GM10847 (cell line): ENCODE data around the gene HAX1.

Experiments used
- POLR2A ChIP-seq: IDR thresholded peaks from 2 replicates; pipeline ENCODE4 v1.6.1; 2011; ENCODE audit not compliant: insufficient read length; ENCODE audit errors: extremely low read depth

Gene HAX1

DNA sequence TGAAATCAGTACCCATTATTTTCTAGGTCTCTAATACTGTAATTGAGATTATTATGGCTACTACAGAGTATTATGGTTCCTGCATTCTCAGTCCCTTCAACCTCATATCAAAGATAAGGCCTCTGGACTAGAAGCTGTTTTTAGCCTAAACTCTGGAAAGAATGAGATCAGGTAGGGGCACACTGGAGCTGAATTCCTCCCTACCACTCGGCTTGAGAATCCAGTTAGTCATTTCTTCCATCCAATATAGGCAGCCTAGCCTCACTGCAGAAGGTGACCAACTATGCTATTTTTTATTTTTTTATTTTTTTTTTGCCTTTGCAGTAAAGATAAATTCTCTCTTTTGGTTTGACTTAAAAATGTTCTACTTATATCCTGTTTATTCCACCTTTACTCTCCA, 8.0 kb upstream of the HAX1 start:
- TF ChIP-seq POLR2A, result no peak

DNA sequence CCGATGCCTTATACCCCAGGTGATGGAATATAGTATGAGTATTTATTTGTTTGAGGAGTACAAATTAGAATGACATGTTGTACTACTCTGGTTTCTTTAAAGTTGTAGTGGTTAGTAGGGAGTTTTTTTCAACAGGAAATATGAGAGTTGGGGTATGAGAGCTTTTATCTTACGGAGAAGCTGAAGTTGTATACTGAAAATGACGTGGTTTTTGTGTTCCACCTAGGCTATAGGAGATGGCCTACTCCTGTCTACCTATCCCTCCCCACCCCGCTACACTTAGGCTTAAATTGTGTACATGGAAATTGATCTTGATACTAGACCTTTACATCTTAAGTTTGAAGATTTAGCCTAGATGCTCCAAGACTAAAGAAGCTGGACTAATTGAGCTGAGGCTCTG, 6.8 kb upstream of the HAX1 start:
- no peak for TF ChIP-seq POLR2A

DNA sequence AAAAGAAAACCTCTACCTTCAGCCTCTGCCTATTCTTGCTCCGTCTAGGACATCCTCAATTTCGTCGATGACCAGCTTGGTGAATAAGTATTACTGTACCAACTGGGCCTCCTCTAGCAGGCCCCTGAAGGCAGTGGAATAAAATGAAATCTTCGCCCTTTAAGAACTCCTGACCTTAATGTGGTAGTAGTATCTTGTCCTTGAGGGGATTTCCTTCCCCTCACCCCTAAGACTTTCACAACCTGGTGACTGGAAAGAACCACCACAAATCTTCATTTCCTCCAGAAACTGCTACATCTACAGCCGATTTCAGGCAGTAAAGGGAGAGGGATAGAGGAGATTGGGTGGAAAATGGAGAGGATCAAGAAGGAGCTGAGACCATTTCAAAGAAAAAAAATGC, 1.6 kb upstream of the HAX1 start:
- TF ChIP-seq POLR2A, result no peak

DNA sequence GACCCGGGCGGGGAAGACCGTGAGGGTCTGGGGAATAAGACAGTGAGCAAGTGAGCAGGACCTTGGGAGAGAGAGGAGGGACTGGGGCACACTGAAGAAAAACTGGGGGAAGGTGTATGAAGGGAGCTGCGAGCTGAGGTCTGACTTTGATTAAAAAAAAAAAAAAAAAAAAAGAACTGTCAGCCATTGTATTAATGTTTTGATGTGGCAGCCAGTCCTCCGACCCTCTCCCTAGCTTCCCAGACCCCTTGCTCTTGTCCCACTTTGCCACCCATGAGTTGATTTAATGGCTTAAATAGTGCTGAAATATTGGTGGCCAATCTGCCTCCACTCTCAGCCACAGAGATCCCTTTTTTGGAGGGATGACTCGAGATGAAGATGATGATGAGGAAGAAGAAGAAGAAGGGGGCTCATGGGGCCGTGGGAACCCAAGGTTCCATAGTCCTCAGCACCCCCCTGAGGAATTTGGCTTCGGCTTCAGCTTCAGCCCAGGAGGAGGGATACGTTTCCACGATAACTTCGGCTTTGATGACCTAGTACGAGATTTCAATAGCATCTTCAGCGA, 652 bp downstream of the HAX1 start:
- TF ChIP-seq POLR2A, result no peak

DNA sequence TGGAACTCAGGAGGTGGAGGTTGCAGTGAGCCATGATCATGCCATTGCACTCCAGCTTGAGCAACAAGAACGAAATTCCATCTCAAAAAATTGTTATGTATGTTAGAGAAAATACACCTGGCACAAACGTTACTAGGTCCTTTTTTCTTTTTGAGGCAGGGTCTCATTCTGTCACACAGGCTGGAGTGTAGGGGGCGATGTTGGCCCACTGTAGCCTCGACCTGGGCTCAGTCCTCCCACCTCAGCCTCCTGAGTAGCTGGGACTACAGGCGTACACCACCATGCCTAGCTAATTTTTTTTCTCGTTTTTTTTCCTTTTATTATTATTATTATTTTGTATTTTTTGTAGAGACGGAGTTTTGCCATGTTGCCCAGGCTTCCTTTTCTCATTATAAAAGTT, 4.4 kb downstream of the HAX1 start:
- no peak for TF ChIP-seq POLR2A

DNA sequence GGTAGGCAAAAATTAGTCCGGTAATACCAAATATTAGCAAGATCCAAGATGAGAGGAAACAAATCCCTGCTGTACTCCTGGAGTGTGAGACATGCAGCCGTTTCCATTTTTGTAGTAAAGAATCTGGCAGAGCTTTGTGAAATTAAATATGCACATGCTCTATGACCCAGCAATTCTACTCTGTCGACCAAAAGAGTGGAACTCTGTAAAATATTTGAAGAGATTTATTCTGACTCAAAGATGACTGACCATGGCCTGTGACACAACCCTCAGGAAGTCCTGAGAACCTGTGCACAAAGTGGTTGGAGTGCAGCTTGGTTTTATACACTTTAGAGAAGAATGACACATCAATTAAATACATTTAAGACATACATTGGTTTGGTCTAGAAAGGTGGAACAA, 16.2 kb downstream of the HAX1 start:
- no peak for TF ChIP-seq POLR2A

DNA sequence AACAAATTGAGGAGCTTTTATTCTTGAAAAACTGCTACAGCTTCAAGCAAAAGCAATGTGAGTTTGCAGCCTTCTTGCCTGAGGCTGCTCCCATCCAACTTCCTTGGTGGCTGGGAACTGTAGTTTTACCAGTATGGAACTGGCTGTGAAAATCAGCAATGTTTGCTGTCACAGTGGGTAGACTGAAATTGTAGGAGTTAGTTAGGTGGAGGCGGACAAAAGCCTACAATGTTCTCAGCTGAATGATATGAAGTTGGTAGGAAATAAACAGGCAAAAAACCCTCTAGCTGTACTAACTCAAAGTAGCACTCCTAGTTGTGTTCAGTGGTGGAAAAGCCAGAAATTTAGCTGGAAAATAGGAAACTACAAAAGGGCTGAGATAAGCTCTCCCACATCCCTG, 18.5 kb downstream of the HAX1 start:
- TF ChIP-seq POLR2A, result no peak

DNA sequence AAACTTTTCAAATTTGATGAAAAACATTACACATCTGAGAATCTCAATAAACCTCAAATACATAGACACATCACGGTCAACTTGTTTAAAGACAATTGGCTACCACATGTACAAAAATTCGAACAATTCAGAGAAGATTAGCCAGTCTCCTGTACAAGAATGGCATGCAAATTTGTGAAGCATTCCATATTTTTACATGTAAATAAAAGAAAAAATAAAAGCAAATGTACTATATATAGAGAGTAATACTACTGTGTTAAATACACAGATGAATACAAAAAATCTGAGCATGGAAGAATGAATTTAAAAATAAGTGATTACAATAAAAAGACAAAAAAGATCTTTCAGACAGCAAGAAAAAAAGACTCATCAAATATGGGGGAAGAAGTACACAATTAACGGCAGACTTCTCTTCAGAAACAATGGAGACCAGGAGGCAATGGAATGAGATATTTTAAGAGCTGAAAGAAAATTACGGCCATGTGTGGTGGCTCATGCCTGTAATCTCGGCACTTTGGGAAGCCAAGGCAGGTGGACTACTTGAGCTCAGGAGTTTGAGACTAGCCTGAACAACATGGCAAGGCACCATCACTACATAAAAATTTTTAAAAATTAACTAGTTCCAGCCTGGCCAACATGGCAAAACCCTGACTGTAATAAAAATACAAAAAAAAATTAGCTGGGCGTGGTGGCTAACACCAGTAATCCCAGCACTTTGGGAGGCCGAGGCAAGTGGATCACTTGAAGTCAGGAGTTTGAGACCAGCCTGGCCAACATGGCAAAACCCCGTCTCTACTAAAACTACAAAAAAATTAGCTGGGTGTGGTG, 23.2 kb downstream of the HAX1 start:
- TF ChIP-seq POLR2A, result no peak

DNA sequence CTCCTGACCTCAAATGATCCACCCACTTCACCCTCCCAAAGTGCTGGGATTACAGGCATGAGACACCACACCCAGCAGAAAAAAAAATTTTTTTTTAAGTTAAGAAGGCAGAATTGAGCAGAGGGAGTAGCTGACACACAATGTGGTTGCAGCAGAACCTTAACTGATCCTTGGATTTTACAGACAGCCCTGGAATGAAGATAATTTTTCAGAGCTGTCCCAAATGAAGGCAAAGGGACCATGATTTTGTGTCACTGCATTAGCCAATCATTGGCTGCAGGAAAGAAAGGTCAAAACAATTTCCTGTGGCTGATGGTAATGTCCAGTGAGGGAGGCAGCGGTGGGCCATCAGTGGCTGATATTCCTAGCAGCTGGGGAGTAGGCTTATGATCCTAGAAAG, 29.2 kb downstream of the HAX1 start:
- TF ChIP-seq POLR2A, result no peak

DNA sequence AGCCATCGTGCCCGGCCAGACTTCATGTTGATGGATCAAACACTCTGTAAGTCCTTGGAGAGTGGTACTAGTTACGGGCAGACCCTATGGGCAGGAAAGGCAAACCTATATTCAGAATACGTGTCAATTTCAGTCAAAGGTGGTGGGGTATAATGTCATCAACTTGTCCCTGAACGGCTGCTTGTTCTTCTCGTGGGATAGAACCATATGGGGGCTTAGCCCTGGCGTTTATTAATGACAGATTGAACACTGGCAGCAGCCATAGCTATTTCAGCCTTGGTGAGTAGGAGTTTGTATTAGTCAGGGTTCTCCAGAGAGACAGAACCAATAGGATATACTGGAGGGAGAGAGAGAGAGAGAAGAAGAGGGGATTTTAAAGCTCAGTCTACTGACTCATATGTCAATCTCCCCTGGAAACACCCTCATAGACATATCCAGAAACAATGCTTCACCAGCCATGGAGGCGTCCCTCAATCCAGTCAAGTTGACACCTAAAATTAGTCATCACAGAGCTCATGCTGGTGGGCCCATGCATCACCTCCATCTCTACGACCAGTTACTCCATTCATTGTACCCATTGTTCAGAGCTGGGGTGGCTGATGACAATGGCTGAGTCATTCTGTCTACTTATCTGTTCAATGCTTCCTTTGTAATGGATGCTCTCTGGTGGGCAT, 32.4 kb downstream of the HAX1 start:
- TF ChIP-seq POLR2A, result no peak

DNA sequence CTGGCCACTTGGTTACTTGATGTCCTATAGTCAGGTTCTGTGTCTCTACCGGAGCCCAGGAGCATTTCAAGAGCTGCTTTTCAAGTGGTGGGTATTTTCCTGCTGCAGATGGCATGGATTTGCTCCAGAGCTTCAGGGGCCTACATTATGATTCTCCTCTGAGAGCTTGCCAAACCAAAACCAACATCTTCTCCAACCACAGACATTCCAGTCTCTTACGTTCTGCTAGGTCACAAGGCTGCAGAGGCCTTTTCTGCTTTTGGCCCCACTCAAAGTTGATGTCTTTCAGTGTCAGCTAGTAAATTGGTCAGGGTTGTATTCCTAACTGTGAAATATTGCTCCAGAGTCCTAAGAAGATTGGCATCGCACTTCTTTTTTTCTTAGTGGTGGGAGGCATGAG, 33.7 kb downstream of the HAX1 start:
- TF ChIP-seq POLR2A, result no peak

DNA sequence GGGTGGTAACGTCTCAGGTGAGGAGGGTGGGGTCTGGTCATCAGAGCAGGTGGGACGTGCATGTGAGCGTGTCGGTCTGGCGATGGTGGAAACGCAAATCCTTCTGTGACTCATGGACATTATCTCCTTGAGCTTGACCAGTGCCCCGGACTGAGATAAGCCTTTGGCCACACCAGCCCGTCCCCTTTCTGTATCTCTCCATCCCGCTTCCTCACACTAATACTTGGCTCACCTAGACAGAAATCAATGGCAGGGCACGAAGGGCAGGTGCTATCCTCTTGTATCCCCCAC, 40.6 kb downstream of the HAX1 start:
- no peak for TF ChIP-seq POLR2A

DNA sequence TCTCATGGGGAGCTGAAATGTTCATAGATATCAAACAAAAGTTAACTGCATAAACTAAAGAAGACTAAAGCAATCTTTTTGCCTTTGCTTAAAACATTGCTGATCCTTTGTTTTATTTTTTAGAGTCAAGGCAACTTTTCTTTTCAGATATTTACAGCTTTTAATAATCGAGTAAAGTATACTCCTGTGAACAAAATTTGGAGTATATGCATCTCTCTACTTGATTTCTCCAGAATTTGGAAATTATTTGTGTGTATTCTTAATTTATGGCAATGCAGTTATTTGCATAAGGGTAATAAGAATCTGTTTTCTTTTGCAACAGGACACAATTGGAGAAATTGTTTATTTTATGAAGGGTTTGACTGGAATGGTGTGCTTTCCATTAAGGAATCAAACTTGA, 44.3 kb downstream of the HAX1 start:
- TF ChIP-seq POLR2A, result no peak

DNA sequence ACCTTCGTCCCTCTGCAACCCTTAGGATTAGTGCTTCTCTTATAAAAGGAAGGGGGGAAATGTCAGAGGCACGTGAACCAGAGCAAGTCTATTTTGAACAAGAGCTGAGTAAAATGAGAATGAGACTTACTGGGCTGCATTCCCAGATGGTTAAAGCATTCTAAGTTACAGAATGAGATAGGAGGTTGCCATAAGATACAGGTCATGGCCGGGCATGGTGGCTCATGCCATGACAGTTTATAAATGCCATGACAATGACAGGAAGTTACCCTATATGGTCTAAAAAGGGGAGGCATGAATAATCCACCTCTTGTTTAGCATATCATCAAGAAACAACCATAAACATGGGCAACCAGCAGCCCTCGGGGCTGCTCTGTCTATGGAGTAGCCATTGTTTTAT, 46.0 kb downstream of the HAX1 start:
- no peak for TF ChIP-seq POLR2A

DNA sequence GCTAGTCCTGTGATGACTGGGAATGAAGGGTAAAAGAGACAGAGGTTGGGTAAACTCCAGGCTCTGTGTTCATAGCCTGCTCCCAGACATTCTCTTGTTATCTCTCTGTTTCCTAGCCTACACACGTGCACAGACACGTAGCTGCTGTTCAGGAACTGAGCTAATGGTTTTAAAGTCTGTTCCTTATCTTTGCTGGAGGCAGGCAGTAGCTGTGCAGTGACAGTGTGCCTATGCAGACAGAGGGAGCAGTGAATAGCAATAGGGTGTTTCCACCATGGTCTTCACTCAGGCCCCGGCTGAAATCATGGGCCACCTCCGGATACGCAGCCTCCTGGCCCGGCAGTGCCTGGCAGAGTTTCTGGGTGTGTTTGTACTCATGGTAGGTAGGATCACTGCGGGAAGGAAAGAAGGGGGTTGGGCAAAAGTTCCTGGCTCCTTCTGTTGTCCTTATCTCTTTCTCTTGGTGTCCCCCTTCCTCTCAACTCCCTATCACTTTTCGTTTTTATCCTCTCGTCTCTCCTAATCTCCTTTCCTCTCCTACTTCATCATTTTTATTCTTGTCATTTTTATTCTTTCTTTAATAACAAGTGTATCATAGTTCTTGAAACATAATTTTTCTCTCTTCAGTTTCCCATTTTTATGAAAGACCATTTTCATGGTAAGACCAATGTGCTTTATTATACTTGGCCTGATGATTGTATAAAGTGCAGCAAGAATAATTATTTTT, 48.6 kb downstream of the HAX1 start, which contains the start of gene AQP10:
Gene AQP10 (plus strand): TSS at position 212 of the 727 bp plus-strand sequence. CDS start 63 bp downstream, at position 275.
- TF ChIP-seq POLR2A, result no peak

DNA sequence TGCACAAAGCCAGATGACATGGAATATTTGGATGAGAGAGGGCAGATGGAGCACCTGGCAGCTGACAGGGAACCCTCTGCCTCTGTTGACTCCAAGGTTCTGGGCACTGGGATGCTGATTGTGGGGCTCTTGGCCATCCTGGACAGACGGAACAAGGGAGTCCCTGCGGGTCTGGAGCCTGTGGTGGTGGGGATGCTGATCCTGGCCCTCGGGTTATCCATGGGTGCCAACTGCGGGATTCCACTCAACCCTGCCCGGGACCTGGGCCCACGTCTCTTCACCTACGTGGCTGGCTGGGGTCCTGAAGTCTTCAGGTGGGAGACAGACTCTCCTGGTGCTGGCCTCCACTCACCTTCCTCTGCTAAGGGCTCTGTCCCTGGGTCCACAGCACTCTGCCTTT, 51.1 kb downstream of the HAX1 start:
- no peak for TF ChIP-seq POLR2A
